SK-N-DZ (cell line): Measurements from ENCODE around the gene THAP3. TPM values are rescaled to one million over a fixed set of nuclear protein-coding genes. Genes with fewer than 3 reads are reported as not detected.

Experiments used
- DNase-seq: peaks from one replicate; pipeline ENCODE4 v3.0.0-alpha.2; 2015; ENCODE audit warnings: low spot score
- polyA plus RNA-seq, 2 experiments: library from polyadenylated mRNA; depleted of rRNA; stranded (reverse); fragments of >200 nt; gene quantifications; 2 replicates each; pipeline ENCODE4 v1.2.3, GENCODE V29; 2014

The THAP3 gene
- polyA plus RNA-seq (2014; cell fraction: cytosol; rRNA removed): 30.8 and 36.8 TPM in 2 replicates
- polyA plus RNA-seq (2014; cell fraction: nucleus; rRNA removed): 23.5 and 46.2 TPM in 2 replicates

GRCh38 chr1:6624710-6625583 is at the start of gene THAP3:
THAP3 (plus strand) TSS chr1:6624868; CDS start chr1:6625219, 351 bp downstream.
- peak; percentile 73 for DNase-seq

- DNase-seq: no peak
These were observed 46.7 kb upstream of the THAP3 start for GRCh38 chr1:6577831-6578525.

DNA sequence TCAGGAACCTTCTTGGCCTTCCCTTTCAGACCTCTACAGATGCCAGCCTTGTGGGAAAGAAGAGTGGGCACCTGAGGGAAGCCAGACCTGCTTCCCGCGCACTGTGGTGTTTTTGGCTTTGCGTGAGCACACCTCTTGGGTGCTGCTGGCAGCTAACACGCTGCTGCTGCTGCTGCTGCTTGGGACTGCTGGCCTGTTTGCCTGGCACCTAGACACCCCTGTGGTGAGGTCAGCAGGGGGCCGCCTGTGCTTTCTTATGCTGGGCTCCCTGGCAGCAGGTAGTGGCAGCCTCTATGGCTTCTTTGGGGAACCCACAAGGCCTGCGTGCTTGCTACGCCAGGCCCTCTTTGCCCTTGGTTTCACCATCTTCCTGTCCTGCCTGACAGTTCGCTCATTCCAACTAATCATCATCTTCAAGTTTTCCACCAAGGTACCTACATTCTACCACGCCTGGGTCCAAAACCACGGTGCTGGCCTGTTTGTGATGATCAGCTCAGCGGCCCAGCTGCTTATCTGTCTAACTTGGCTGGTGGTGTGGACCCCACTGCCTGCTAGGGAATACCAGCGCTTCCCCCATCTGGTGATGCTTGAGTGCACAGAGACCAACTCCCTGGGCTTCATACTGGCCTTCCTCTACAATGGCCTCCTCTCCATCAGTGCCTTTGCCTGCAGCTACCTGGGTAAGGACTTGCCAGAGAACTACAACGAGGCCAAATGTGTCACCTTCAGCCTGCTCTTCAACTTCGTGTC is 45.9 kb upstream of the THAP3 start:
- no peak for DNase-seq

DNA sequence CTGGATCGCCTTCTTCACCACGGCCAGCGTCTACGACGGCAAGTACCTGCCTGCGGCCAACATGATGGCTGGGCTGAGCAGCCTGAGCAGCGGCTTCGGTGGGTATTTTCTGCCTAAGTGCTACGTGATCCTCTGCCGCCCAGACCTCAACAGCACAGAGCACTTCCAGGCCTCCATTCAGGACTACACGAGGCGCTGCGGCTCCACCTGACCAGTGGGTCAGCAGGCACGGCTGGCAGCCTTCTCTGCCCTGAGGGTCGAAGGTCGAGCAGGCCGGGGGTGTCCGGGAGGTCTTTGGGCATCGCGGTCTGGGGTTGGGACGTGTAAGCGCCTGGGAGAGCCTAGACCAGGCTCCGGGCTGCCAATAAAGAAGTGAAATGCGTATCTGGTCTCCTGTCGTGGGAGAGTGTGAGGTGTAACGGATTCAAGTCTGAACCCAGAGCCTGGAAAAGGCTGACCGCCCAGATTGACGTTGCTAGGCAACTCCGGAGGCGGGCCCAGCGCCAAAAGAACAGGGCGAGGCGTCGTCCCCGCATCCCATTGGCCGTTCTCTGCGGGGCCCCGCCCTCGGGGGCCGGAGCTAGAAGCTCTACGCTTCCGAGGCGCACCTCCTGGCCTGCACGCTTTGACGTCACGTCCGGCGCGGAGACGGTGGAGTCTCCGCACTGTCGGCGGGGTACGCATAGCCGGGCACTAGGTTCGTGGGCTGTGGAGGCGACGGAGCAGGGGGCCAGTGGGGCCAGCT is 45.1 kb upstream of the THAP3 start, which contains the start of gene ZBTB48:
ZBTB48 (plus strand) TSS at position 621 of the 745 bp plus-strand sequence. CDS start 616 bp downstream, outside the sequence.
- DNase-seq: peak; percentile 92

- no peak for DNase-seq
These were observed 44.5 kb upstream of the THAP3 start for GRCh38 chr1:6580119-6580592.

GRCh38 chr1:6580593-6581409 is 43.9 kb upstream of the THAP3 start:
- DNase-seq: no peak

- DNase-seq: no peak
These were observed 42.9 kb upstream of the THAP3 start for GRCh38 chr1:6581561-6582305.

DNA sequence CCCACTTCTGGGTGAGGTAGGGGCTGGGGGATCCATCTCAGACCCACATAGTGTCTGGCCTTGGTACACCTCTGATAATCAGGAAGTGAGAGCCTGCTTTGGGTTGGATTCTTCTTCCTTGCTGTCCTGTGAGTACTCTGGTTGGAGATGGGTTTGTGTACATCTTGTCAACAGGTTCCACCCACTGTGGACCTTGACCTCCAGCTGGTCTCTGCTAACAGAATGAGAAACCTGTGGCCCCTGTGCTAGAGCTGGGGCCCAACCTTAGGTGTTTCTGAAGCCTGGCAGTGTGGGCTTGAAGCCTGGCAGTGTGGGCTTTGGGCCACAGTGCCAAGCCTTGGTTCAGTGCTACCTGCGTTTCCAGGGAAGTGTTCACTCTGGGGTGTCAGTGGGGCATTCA is 42.3 kb upstream of the THAP3 start:
- no peak for DNase-seq

GRCh38 chr1:6584126-6585080 is 40.3 kb upstream of the THAP3 start:
- DNase-seq: no peak

- no peak for DNase-seq
These were observed 39.5 kb upstream of the THAP3 start for GRCh38 chr1:6585081-6585722.

GRCh38 chr1:6585841-6586240 is 38.8 kb upstream of the THAP3 start:
- DNase-seq: no peak

DNA sequence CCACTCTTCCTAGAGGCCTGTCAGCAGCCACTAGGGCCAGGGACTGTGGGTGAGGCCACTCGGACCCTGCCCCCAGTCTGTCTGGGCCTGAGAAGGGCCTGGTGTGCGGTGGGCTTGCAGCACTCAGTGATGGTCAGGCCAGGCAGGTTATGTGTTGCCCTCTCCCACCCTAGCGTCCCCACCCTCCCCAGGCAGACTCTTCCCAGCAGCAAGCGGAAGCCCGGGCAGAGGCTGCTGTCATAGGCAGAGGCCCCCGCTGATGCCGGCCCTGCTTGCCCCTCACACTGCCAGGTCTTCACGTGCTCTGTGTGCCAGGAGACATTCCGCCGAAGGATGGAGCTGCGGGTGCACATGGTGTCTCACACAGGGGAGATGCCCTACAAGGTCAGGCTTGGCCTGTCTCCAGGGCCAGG is 38.3 kb upstream of the THAP3 start:
- DNase-seq: no peak

DNA sequence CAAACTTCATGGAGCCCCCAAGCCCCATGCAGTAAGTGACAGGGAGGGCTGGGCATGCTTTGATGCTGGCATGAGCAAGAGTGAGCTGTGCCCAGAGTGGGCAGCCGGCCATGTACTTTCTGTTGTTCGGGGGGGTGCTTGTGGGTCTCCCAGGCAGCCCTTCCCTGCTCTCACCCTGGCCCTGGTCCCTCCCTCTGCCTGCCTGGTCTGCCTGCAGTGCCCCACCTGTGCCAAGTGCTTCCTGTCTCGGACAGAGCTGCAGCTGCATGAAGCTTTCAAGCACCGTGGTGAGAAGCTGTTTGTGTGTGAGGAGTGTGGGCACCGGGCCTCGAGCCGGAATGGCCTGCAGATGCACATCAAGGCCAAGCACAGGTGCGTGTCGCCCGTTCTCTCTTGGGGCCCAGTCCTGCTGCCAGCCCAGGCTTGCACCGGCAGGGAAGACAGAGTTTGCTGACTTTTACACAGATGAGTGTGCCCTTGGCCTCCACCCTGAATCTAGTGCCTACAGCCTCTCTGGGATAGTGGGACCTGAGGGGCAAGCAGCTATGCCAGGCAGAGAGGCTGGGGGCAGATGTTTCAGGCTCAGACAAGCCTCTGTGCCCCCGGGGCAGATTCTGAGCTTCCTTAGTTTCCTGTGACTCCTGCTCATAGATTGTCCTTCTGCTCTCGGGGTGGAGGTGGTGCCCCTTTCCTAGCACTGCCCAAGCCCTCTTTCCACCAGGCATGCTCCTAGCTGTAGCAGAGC is 37.2 kb upstream of the THAP3 start:
- DNase-seq: no peak

- DNase-seq: no peak
These were observed 36.4 kb upstream of the THAP3 start for GRCh38 chr1:6588128-6588892.

GRCh38 chr1:6588893-6589520 is 35.7 kb upstream of the THAP3 start:
- DNase-seq: no peak

GRCh38 chr1:6590046-6590445 is 34.6 kb upstream of the THAP3 start:
- DNase-seq: no peak
